Transverse colon (tissue), 4 donors: Measurements from ENCODE around the gene GRAP2.
"Not testable (repeated sequence)": the region's sequence is repeated elsewhere in the genome, so short reads cannot be mapped to it uniquely, and the experiment has no call there.

Experiments
- EP300 ChIP-seq: sonication (generic); formaldehyde crosslinking; IDR thresholded peaks from one replicate; pipeline ENCODE4 v1.6.1; 2017; ENCODE audit warnings: antibody characterized with exemption, low read depth
- POLR2A ChIP-seq: fragments of 450-650 bp; IDR thresholded peaks from one replicate; pipeline ENCODE4 v1.6.1; 2016; ENCODE audit warnings: antibody characterized with exemption, mild to moderate bottlenecking, moderate library complexity
- POLR2AphosphoS5 ChIP-seq, 3 donors: sonication (generic); formaldehyde crosslinking; IDR thresholded peaks; one replicate each; pipeline ENCODE4 v1.6.1; 2016; ENCODE audit warnings: antibody characterized with exemption in 3 of 3
- TF ChIP-seq, protein P1 (sequence below), 5 experiments: fragments of 200-600 bp in 3 of 5; fragments of 450-650 bp in 2 of 5; sonication (generic) in 3 of 5; IDR thresholded peaks; 1 replicate in 2 of 5; 2 replicates in 3 of 5; pipeline ENCODE4 v1.5.1; 2016 to 2017; ENCODE audit warnings: antibody characterized with exemption in 5 of 5, inconsistent platforms in 3 of 5, mild to moderate bottlenecking in 2 of 5, moderate library complexity in 1 of 5

DNA sequence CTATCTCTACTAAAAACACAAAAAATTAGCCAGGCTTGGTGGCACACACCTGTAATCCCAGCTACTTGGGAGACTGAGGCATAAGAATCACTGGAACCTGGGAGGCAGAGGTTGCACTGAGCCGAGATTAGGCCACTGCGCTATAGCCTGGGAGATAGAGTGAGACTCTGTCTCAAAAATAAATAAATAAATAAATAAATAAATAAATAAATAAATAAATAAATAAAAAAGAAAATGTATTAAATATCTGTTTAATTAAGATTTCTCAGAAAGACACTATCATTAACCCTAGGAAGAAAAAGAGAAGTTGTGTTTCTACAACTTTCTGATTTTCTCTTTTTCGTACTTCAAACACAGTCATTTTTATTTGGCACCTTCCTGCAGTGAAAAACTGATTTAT, 11.0 kb upstream of the GRAP2 start:
- TF ChIP-seq, protein P1, sequence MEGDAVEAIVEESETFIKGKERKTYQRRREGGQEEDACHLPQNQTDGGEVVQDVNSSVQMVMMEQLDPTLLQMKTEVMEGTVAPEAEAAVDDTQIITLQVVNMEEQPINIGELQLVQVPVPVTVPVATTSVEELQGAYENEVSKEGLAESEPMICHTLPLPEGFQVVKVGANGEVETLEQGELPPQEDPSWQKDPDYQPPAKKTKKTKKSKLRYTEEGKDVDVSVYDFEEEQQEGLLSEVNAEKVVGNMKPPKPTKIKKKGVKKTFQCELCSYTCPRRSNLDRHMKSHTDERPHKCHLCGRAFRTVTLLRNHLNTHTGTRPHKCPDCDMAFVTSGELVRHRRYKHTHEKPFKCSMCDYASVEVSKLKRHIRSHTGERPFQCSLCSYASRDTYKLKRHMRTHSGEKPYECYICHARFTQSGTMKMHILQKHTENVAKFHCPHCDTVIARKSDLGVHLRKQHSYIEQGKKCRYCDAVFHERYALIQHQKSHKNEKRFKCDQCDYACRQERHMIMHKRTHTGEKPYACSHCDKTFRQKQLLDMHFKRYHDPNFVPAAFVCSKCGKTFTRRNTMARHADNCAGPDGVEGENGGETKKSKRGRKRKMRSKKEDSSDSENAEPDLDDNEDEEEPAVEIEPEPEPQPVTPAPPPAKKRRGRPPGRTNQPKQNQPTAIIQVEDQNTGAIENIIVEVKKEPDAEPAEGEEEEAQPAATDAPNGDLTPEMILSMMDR (IDR thresholded peaks at IDR 0.05) = not testable (repeated sequence)
- TF ChIP-seq POLR2A; POLR2AphosphoS5 (IDR thresholded peaks at IDR 0.05); EP300: not testable (repeated sequence)
